ENCODE results near the gene BUB1B.

The BUB1B gene

GRCh38 chr15:40183636-40184463 lies 23.0 kb downstream of the BUB1B start:
- TF ChIP-seq ZFX (IDR thresholded peaks at IDR 0.05) (no peak), CTCF (conservative IDR thresholded peaks at IDR 0.05) (no peak)

GRCh38 chr15:40190591-40190990 lies 29.7 kb downstream of the BUB1B start:
- no peak overlapping the region for H3K27ac ChIP-seq
- no peak for TF ChIP-seq ZFX (IDR thresholded peaks at IDR 0.05)

More at GRCh38 chr15:40183636-40184463, 23.0 kb downstream of the BUB1B start:
- no peak overlapping the region for H3K27ac ChIP-seq

GRCh38 chr15:40192942-40193341 lies 32.1 kb downstream of the BUB1B start:
- TF ChIP-seq ZFX (IDR thresholded peaks at IDR 0.05) (no peak), CTCF (conservative IDR thresholded peaks at IDR 0.05) (no peak)
- no peak overlapping the region for H3K27ac ChIP-seq

GRCh38 chr15:40197434-40197833 lies 36.6 kb downstream of the BUB1B start:
- no peak overlapping the region for H3K27ac ChIP-seq
- TF ChIP-seq ZFX (IDR thresholded peaks at IDR 0.05), result no peak
- TF ChIP-seq CTCF (conservative IDR thresholded peaks at IDR 0.05), result no peak

- TF ChIP-seq CTCF (conservative IDR thresholded peaks at IDR 0.05) (no peak), ZFX (IDR thresholded peaks at IDR 0.05) (no peak)
- H3K27ac ChIP-seq, result no peak overlapping the region
Observed at GRCh38 chr15:40198355-40199085, 37.7 kb downstream of the BUB1B start.

- H3K27ac ChIP-seq, result no peak overlapping the region
- TF ChIP-seq ZFX (IDR thresholded peaks at IDR 0.05) (no peak), CTCF (conservative IDR thresholded peaks at IDR 0.05) (no peak)
Observed at GRCh38 chr15:40204100-40204499, 43.2 kb downstream of the BUB1B start.

GRCh38 chr15:40217166-40217824 lies 56.4 kb downstream of the BUB1B start:
- H3K27ac ChIP-seq, result no peak overlapping the region
- no peak for TF ChIP-seq ZFX (IDR thresholded peaks at IDR 0.05)
- TF ChIP-seq CTCF (conservative IDR thresholded peaks at IDR 0.05), result peak; percentile 94

Data from C4-2B (cell line).